ENCODE measurements around the gene GALNT2. TPM values are rescaled to one million over a fixed set of nuclear protein-coding genes. Genes with fewer than 3 reads are reported as not detected.

The GALNT2 gene
- total and polyA plus RNA-seq, 8 donors, result 18.3 to 118 (median 57.3) TPM

GRCh38 chr1:230026139-230026538, 40.9 kb upstream of the GALNT2 start:
- Histone ChIP-seq H3K27ac (no peak overlapping the region), H3K36me3 (no peaks in the 10 kb centered on the region), H3K4me1 (no peaks in the 10 kb centered on the region), H3K4me3 (no peak overlapping the region), H3K27me3 (no peaks in the 10 kb centered on the region), H3K9me3 (no peaks in the 10 kb centered on the region)
- no peak for ATAC-seq
- FAIRE-seq, result no peak
- DNase-seq, result no peak
- TF ChIP-seq CTCF (IDR thresholded peaks at IDR 0.05), result no peak
- intact Hi-C loops (cut with DNase I), result no loop called here
- 83 to 100% methylated on average over 1 of the region's 1 CpG for WGBS, 2 donors

GRCh38 chr1:230026572-230026971, 40.5 kb upstream of the GALNT2 start:
- Histone ChIP-seq H3K4me3 (no peak overlapping the region), H3K9me3 (no peaks in the 10 kb centered on the region), H3K4me1 (no peaks in the 10 kb centered on the region), H3K27me3 (no peaks in the 10 kb centered on the region), H3K36me3 (no peaks in the 10 kb centered on the region), H3K27ac (no peak overlapping the region)
- 47 to 58% methylated on average over 5 of the region's 5 CpGs for WGBS, 2 donors
- no peak for TF ChIP-seq CTCF (IDR thresholded peaks at IDR 0.05)
- DNase-seq (peak in 2 of 6 donors; percentile 22 to 29), FAIRE-seq (no peak), ATAC-seq (peak; percentile 35 to 76 (median 66))
- intact Hi-C loops (cut with DNase I), result no loop called here

- no peak for TF ChIP-seq CTCF (IDR thresholded peaks at IDR 0.05)
- no peaks in the 10 kb centered on the region for H3K36me3 ChIP-seq
- ATAC-seq, result no peak
- no peaks in the 10 kb centered on the region for H3K9me3 ChIP-seq
- no peak for FAIRE-seq
- no peaks in the 10 kb centered on the region for H3K4me1 ChIP-seq
- intact Hi-C loops (cut with DNase I), result no loop called here
- H3K4me3 ChIP-seq, result no peak overlapping the region
- 95 to 97% methylated on average over 11 of the region's 11 CpGs for WGBS, 2 donors
- DNase-seq, result no peak
- H3K27me3 ChIP-seq, result no peaks in the 10 kb centered on the region
- H3K27ac ChIP-seq, result no peak overlapping the region
Measured at GRCh38 chr1:230028602-230029223, 38.3 kb upstream of the GALNT2 start.

GRCh38 chr1:230029244-230029941, 37.6 kb upstream of the GALNT2 start:
- intact Hi-C loops (cut with DNase I), result no loop called here
- TF ChIP-seq CTCF (IDR thresholded peaks at IDR 0.05), result no peak
- Histone ChIP-seq H3K36me3 (no peaks in the 10 kb centered on the region), H3K4me3 (no peak overlapping the region), H3K4me1 (no peaks in the 10 kb centered on the region), H3K27me3 (no peaks in the 10 kb centered on the region), H3K27ac (no peak overlapping the region), H3K9me3 (no peaks in the 10 kb centered on the region)
- FAIRE-seq (no peak), DNase-seq (no peak), ATAC-seq (no peak)
- 85 to 86% methylated on average over 14 of the region's 14 CpGs for WGBS, 2 donors

Measured in pancreas (tissue), 10 donors.